Effector memory CD4-positive, alpha-beta T cell (primary cell): ENCODE data around the gene TMEM59.

Experiments
- DNase-seq, 3 donors: peaks; one replicate each; pipeline ENCODE4 v3.0.0-alpha.2; 2020
- H3K27ac ChIP-seq: 2 replicates; pipeline ENCODE4 v1.7.0; 2013; ENCODE audit warnings: mild to moderate bottlenecking, low read length, moderate library complexity; ENCODE audit not compliant: insufficient read depth, poor library complexity, severe bottlenecking
- H3K27me3 ChIP-seq: replicated peaks from 2 replicates; pipeline ENCODE4 v1.7.0; 2013; ENCODE audit warnings: mild to moderate bottlenecking, low read length; ENCODE audit not compliant: insufficient read depth, control insufficient read depth, poor library complexity, severe bottlenecking
- H3K36me3 ChIP-seq: 2 replicates; pipeline ENCODE4 v1.7.0; 2013; ENCODE audit warnings: mild to moderate bottlenecking, low read length, moderate library complexity; ENCODE audit not compliant: control insufficient read depth, insufficient read depth
- H3K4me1 ChIP-seq: 2 replicates; pipeline ENCODE4 v1.7.0; 2013; ENCODE audit warnings: low read length, mild to moderate bottlenecking; ENCODE audit not compliant: control insufficient read depth, insufficient read depth, poor library complexity, severe bottlenecking
- H3K4me3 ChIP-seq: 2 replicates; pipeline ENCODE4 v1.7.0; 2013; ENCODE audit warnings: low read length, low read depth, mild to moderate bottlenecking; ENCODE audit not compliant: insufficient read depth, poor library complexity, severe bottlenecking
- H3K9me3 ChIP-seq: 2 replicates; pipeline ENCODE4 v1.7.0; 2013; ENCODE audit warnings: mild to moderate bottlenecking, low read length, moderate library complexity; ENCODE audit not compliant: control insufficient read depth

Gene TMEM59

DNA sequence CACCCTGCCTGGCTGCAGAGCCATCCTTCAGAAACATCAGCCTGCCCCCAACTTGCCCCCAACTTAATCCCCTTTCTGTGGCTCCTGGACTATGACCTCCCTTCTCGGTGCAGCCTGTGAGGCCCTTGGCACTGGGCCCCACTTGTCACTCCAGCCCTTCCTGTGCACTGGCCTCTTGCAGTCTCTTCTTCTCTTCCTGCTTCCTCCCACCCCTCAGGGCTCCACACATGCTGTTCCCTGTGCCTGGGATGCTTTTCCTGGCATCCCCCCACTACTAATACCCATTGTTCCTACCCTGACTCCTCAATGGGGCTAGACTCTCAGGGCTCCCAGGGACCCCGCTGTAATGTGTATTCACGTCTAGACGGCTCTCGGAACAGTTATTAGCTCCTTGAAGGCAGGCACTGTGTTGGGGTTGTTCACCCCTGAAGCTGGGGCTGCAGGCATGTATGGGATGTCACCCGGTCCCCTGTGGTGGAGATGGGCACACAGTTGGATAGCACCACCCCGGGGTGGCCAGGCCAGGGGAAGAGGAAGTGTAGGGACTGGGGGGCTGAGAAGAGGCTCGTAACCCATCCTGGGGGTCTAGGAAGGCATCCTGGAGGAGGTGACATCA lies 39.5 kb downstream of the TMEM59 start:
- no peaks in the 10 kb centered on the region for H3K9me3 ChIP-seq
- no peak for DNase-seq
- no peak overlapping the region for H3K4me3 ChIP-seq
- H3K27me3 ChIP-seq = no peaks in the 10 kb centered on the region
- H3K27ac ChIP-seq = no peak overlapping the region
- no peaks in the 10 kb centered on the region for H3K36me3 ChIP-seq
- no peaks in the 10 kb centered on the region for H3K4me1 ChIP-seq

- H3K27ac ChIP-seq = no peak overlapping the region
- no peaks in the 10 kb centered on the region for H3K27me3 ChIP-seq
- no peaks in the 10 kb centered on the region for H3K4me1 ChIP-seq
- H3K4me3 ChIP-seq = no peak overlapping the region
- H3K9me3 ChIP-seq = no peaks in the 10 kb centered on the region
- DNase-seq = no peak
- no peaks in the 10 kb centered on the region for H3K36me3 ChIP-seq
Observed at GRCh38 chr1:54012863-54013262, 40.1 kb downstream of the TMEM59 start.

DNA sequence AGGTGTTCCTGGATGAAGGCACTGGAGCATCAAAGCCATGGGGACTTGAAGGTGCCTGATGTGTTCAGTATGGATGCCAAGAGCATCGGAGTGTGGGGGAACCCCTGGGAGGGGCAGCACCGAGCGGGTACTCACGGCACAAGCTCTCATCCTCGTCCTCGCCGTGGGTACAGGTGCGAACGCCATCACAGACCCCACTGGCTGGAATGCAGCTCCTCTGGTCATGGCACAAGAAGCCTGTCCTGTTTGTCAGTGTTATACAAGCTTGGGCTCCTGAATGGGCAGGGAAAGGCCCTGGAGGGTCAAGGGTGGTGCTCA lies 41.0 kb downstream of the TMEM59 start:
- Histone ChIP-seq H3K36me3 (no peaks in the 10 kb centered on the region), H3K9me3 (no peaks in the 10 kb centered on the region), H3K4me1 (no peaks in the 10 kb centered on the region), H3K27me3 (no peaks in the 10 kb centered on the region), H3K4me3 (no peak overlapping the region), H3K27ac (no peak overlapping the region)
- DNase-seq = no peak

DNA sequence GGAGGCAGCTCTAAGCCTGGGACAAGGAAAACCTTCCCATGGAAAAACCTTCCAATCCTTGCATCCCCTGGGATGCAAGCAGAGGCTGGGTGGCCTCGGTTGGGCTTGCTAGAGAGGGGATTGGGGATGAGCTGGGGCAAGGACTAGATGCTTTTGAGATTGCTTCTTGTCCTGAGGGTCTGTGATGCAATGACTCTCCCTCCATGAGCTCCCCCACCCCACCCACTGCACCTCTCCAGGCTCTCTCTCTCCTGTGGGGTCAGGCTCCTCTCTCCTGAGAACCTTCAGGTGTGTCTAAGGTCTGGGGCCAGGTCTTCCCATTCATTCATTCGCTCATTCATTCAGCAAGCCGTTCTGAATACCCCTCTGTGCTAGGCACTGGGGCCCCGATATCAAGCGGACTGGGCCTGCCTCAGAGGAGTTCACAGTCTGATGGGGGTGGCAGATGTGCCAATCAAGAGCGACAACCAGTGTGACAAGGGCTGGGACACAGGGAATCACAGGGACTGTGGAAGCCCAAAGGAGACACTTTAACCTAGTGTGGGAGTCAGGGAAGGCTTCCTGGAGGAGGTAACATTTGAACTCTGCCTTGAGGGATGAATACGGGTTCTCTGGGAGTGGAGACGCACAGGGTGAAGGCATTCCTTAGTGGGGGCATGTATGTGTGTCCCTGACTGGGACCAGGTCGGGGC lies 41.5 kb downstream of the TMEM59 start:
- no peaks in the 10 kb centered on the region for H3K36me3 ChIP-seq
- DNase-seq = no peak
- H3K9me3 ChIP-seq = no peaks in the 10 kb centered on the region
- H3K27me3 ChIP-seq = no peaks in the 10 kb centered on the region
- no peaks in the 10 kb centered on the region for H3K4me1 ChIP-seq
- no peak overlapping the region for H3K27ac ChIP-seq
- H3K4me3 ChIP-seq = no peak overlapping the region

- Histone ChIP-seq H3K27me3 (no peaks in the 10 kb centered on the region), H3K9me3 (no peaks in the 10 kb centered on the region)
- no peak for DNase-seq
Observed at GRCh38 chr1:54010415-54011117, 42.4 kb downstream of the TMEM59 start.

DNA sequence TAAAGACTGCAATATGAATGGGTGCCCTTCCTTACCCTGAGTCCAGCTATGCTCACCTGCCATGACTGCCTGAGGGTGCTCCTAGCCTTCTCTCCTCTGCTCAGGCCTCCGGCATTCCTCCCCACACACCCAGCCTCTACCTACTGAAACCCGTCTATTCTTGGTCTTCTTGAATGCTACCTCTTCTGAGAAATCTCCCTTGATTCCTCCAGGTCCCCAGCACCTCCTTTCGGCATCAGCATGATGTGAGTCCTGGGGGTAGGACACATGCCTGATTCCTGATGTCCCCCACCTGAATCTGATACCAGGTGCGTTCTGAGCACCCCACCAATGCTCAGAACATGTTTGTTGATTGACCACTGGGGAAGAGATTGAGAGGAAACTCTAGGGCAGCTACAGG lies 43.6 kb downstream of the TMEM59 start:
- Histone ChIP-seq H3K9me3 (no peaks in the 10 kb centered on the region), H3K4me1 (no peaks in the 10 kb centered on the region), H3K27ac (no peak overlapping the region), H3K36me3 (no peaks in the 10 kb centered on the region), H3K4me3 (no peak overlapping the region), H3K27me3 (no peaks in the 10 kb centered on the region)
- DNase-seq = no peak

More at GRCh38 chr1:54010415-54011117, 42.4 kb downstream of the TMEM59 start:
- Histone ChIP-seq H3K36me3 (no peaks in the 10 kb centered on the region), H3K4me1 (no peaks in the 10 kb centered on the region), H3K27ac (no peak overlapping the region), H3K4me3 (no peak overlapping the region)

- H3K4me1 ChIP-seq = no peaks in the 10 kb centered on the region
- DNase-seq = no peak
Observed at GRCh38 chr1:54008876-54009275, 44.1 kb downstream of the TMEM59 start.

DNA sequence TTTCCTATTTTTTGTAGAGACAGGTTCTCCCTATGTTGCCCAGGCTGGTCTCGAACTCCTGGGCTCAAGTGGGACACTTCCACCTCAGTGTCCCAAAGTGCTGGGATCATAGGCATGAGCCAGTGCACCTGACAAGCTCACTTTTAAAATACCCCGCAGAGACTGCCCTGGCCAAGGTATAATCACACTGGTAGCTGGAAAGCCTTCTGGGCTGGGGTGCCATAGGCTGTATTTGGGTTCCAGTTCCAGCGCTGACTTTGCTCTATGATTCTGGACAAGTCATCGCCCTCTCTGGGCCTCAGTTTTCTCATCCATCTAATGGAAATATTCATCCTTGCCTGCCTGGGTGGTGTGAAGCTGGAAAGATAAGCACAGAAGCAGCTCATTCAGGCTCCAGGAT lies 45.4 kb downstream of the TMEM59 start:
- H3K27ac ChIP-seq = no peak overlapping the region
- H3K4me3 ChIP-seq = no peak overlapping the region
- H3K27me3 ChIP-seq = no peaks in the 10 kb centered on the region
- H3K4me1 ChIP-seq = no peaks in the 10 kb centered on the region
- H3K36me3 ChIP-seq = no peaks in the 10 kb centered on the region
- no peaks in the 10 kb centered on the region for H3K9me3 ChIP-seq
- no peak for DNase-seq

More at GRCh38 chr1:54008876-54009275, 44.1 kb downstream of the TMEM59 start:
- Histone ChIP-seq H3K36me3 (no peaks in the 10 kb centered on the region), H3K27me3 (no peaks in the 10 kb centered on the region), H3K27ac (no peak overlapping the region), H3K9me3 (no peaks in the 10 kb centered on the region), H3K4me3 (no peak overlapping the region)

DNA sequence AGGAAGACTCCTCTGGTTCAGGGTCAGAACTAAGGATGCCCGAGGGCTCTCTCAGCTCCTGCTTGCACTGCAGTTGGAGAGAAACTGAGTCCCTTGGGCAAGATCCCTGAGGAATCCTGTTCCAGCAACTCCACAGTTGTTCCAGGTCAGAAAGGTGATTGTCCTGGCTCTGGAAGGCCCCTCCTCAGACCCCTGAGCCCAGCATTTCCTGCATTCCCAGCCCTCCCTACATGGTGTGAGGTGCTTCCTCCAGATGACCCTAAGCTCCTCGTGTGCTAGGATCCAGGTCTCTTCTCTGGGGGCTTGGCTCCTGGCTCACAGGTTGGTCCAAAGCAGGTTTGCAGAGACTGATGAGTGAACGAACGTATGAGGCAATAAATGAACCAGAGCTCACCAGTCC lies 46.5 kb downstream of the TMEM59 start:
- Histone ChIP-seq H3K9me3 (no peaks in the 10 kb centered on the region), H3K27ac (no peak overlapping the region), H3K4me3 (no peak overlapping the region), H3K4me1 (no peaks in the 10 kb centered on the region), H3K36me3 (no peaks in the 10 kb centered on the region), H3K27me3 (no peaks in the 10 kb centered on the region)
- DNase-seq = no peak

DNA sequence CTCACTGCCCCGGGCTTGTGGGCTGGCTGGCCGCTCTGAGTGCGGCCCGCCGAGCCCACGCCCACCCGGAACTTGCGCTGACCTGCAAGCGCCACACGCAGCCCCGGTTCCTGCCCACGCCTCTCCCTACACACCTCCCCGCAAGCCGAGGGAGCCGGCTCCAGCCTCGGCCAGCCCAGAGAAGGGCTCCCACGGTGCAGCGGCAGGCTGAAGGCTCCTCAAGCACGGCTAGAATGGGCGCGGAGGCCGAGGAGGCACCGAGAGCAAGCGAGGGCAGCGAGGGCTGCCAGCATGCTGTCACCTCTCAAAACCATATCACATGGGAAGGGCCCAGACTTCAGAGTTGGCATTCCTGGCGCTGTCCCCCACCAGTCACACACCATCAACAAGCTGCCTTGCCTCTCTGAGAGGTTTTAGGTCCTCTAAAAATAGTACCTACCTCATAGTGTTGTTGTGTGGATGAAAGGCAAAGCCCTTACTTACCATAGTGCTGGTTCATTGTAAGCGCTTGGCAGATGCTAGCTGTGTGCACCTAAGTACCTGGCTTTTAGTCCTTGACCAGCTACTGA lies 48.4 kb downstream of the TMEM59 start:
- no peaks in the 10 kb centered on the region for H3K27me3 ChIP-seq
- no peak overlapping the region for H3K27ac ChIP-seq
- H3K4me1 ChIP-seq = no peaks in the 10 kb centered on the region
- H3K36me3 ChIP-seq = no peaks in the 10 kb centered on the region
- H3K4me3 ChIP-seq = no peak overlapping the region
- no peaks in the 10 kb centered on the region for H3K9me3 ChIP-seq
- DNase-seq = no peak
